Measurements from ENCODE around the gene AHCYL1. TPM values are rescaled to one million over a fixed set of nuclear protein-coding genes. Genes with fewer than 3 reads are reported as not detected.

Gene AHCYL1
- total RNA-seq, 1 experiment from 2014 or later: 92.0 TPM

- peaks cover 83% of the 10 kb centered on the region for H3K79me2 ChIP-seq (ENCODE audit: insufficient read depth, low read length)
- ChIA-PET RAD21 (ENCODE audit: low non-redundant PET in 1 of 2, low total read pairs in 2 of 2, uncharacterized antibody in 2 of 2, unreplicated experiment in 2 of 2) (no interaction called here), CTCF (interaction anchor here (5.2 kb wide), 1 partner anchor 12 kb away, joined by 28 read pairs; the partner anchor contains the start of gene AHCYL1), POLR2A (no interaction called here)
- H3K4me2 ChIP-seq (ENCODE audit: low read length): no peak overlapping the region
- H3K4me3 ChIP-seq (replicated peaks in 1 of 2; ENCODE audit: low read depth in 1 of 2, low read length in 2 of 2): no peak overlapping the region
- TF ChIP-seq, protein P1, sequence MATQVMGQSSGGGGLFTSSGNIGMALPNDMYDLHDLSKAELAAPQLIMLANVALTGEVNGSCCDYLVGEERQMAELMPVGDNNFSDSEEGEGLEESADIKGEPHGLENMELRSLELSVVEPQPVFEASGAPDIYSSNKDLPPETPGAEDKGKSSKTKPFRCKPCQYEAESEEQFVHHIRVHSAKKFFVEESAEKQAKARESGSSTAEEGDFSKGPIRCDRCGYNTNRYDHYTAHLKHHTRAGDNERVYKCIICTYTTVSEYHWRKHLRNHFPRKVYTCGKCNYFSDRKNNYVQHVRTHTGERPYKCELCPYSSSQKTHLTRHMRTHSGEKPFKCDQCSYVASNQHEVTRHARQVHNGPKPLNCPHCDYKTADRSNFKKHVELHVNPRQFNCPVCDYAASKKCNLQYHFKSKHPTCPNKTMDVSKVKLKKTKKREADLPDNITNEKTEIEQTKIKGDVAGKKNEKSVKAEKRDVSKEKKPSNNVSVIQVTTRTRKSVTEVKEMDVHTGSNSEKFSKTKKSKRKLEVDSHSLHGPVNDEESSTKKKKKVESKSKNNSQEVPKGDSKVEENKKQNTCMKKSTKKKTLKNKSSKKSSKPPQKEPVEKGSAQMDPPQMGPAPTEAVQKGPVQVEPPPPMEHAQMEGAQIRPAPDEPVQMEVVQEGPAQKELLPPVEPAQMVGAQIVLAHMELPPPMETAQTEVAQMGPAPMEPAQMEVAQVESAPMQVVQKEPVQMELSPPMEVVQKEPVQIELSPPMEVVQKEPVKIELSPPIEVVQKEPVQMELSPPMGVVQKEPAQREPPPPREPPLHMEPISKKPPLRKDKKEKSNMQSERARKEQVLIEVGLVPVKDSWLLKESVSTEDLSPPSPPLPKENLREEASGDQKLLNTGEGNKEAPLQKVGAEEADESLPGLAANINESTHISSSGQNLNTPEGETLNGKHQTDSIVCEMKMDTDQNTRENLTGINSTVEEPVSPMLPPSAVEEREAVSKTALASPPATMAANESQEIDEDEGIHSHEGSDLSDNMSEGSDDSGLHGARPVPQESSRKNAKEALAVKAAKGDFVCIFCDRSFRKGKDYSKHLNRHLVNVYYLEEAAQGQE (IDR thresholded peaks at IDR 0.05; ENCODE audit: low read depth): no peak
- TF ChIP-seq EZH2phosphoT487 (IDR thresholded peaks at IDR 0.05; ENCODE audit: borderline replicate concordance): no peak
- H3K9me3 ChIP-seq (ENCODE audit: control insufficient read depth in 1 of 2, insufficient read depth in 1 of 2, low read depth in 1 of 2, low read length in 2 of 2): no peaks in the 10 kb centered on the region
- intact Hi-C loops (cut with micrococcal nuclease): no loop called here
- no peak overlapping the region for H3K9ac ChIP-seq (ENCODE audit: low read length)
- H3K27me3 ChIP-seq (ENCODE audit: insufficient read depth, low read length): no peaks in the 10 kb centered on the region
- no peaks in the 10 kb centered on the region; a peak in 1 of 4 replicates for H3K4me1 ChIP-seq (ENCODE audit: control insufficient read depth in 1 of 2, insufficient read depth in 2 of 2, low read length in 2 of 2)
- BruUV-seq (replicated peaks): no TSS peak
- H3K36me3 ChIP-seq (ENCODE audit: control insufficient read depth in 1 of 2, insufficient read depth in 2 of 2, low read length in 2 of 2): peaks cover 0 to 3% of the 10 kb centered on the region in 2 experiments; a peak in 1 of 4 replicates
- peaks cover 3% of the 10 kb centered on the region; the same call in 1 of the 2 replicates for H4K20me1 ChIP-seq (ENCODE audit: insufficient read depth)
- no peak overlapping the region for H3K27ac ChIP-seq (ENCODE audit: low read depth, low read length)
- ATAC-seq (no peak), DNase-seq (ENCODE audit: low read depth, low spot score) (no peak)
- H3K9me2 ChIP-seq (ENCODE audit: insufficient read depth): no peaks in the 10 kb centered on the region
- no peak overlapping the region for H2AFZ ChIP-seq (ENCODE audit: low read depth, low read length, poor library complexity, severe bottlenecking)
Measured at GRCh38 chr1:109996476-109996875, 11.9 kb downstream of the AHCYL1 start.

DNA sequence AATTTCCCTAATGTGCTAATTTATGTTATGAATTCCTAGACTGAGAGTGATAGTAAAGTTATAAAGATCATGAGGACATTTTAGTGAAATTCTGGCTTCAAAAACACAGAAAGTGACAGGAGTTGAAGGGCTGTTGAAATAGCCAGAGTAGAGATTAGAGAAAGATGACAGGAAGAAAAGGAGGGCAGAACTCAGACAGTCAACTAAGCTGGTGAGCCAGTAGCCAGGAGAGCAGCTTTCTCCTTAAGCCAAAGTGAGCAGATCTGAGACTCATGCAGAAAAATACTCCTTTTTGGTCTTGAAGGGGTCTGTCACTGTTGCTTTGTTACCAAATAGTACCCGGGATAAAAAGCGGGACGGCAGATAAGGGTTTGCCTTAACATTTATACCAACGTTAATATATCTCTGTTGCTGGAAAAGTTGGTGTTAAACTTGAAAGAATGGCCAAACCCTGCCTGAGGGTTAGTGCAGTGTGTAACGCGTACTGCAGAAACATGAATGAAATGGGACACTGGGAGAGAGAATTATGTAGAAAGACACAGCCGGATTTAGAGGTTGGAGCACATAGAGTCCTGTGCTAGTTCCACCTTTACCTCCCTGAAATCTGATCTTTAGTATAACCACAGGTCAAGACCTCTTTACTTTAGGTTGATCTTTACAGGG is 12.8 kb downstream of the AHCYL1 start:
- RAD21 ChIA-PET (ENCODE audit: low non-redundant PET in 1 of 2, low total read pairs in 2 of 2, uncharacterized antibody in 2 of 2, unreplicated experiment in 2 of 2): no interaction called here
- peaks cover under 1 to 5% of the 10 kb centered on the region in 2 experiments for H3K4me1 ChIP-seq (ENCODE audit: control insufficient read depth in 1 of 2, insufficient read depth in 2 of 2, low read length in 2 of 2)
- intact Hi-C loops (cut with micrococcal nuclease): no loop called here
- H4K20me1 ChIP-seq (ENCODE audit: insufficient read depth): no peaks in the 10 kb centered on the region
- H3K4me3 ChIP-seq (replicated peaks in 1 of 2; ENCODE audit: low read depth in 1 of 2, low read length in 2 of 2): no peak overlapping the region
- H3K9me2 ChIP-seq (ENCODE audit: insufficient read depth): no peaks in the 10 kb centered on the region
- H2AFZ ChIP-seq (ENCODE audit: low read depth, low read length, poor library complexity, severe bottlenecking): no peak overlapping the region
- H3K36me3 ChIP-seq (ENCODE audit: control insufficient read depth in 1 of 2, insufficient read depth in 2 of 2, low read length in 2 of 2): peaks cover 0 to 3% of the 10 kb centered on the region in 2 experiments; a peak in 1 of 4 replicates
- no peak for ATAC-seq
- POLR2A ChIA-PET: interaction anchor here (1.6 kb wide), 1 partner anchor 13 kb away, joined by 4 read pairs; the partner anchor contains the start of gene AHCYL1
- H3K9me3 ChIP-seq (ENCODE audit: control insufficient read depth in 1 of 2, insufficient read depth in 1 of 2, low read depth in 1 of 2, low read length in 2 of 2): no peaks in the 10 kb centered on the region
- no peak for DNase-seq (ENCODE audit: low read depth, low spot score)
- H3K9ac ChIP-seq (ENCODE audit: low read length): no peak overlapping the region
- no peak overlapping the region for H3K27ac ChIP-seq (ENCODE audit: low read depth, low read length)
- no peaks in the 10 kb centered on the region for H3K27me3 ChIP-seq (ENCODE audit: insufficient read depth, low read length)
- no TSS peak for BruUV-seq (replicated peaks)
- CTCF ChIA-PET: interaction anchor here (5.2 kb wide), 1 partner anchor 13 kb away, joined by 28 read pairs; the partner anchor contains the start of gene AHCYL1
- no peak overlapping the region for H3K4me2 ChIP-seq (ENCODE audit: low read length)
- peaks cover 86% of the 10 kb centered on the region for H3K79me2 ChIP-seq (ENCODE audit: insufficient read depth, low read length)
- TF ChIP-seq, protein P2, sequence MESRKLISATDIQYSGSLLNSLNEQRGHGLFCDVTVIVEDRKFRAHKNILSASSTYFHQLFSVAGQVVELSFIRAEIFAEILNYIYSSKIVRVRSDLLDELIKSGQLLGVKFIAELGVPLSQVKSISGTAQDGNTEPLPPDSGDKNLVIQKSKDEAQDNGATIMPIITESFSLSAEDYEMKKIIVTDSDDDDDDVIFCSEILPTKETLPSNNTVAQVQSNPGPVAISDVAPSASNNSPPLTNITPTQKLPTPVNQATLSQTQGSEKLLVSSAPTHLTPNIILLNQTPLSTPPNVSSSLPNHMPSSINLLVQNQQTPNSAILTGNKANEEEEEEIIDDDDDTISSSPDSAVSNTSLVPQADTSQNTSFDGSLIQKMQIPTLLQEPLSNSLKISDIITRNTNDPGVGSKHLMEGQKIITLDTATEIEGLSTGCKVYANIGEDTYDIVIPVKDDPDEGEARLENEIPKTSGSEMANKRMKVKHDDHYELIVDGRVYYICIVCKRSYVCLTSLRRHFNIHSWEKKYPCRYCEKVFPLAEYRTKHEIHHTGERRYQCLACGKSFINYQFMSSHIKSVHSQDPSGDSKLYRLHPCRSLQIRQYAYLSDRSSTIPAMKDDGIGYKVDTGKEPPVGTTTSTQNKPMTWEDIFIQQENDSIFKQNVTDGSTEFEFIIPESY (IDR thresholded peaks at IDR 0.05; ENCODE audit: extremely low read depth, insufficient replicate concordance, low read length): no peak
- TF ChIP-seq, protein P1 (IDR thresholded peaks at IDR 0.05; ENCODE audit: low read depth): no peak
- TF ChIP-seq, protein P3, sequence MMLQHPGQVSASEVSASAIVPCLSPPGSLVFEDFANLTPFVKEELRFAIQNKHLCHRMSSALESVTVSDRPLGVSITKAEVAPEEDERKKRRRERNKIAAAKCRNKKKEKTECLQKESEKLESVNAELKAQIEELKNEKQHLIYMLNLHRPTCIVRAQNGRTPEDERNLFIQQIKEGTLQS (IDR thresholded peaks at IDR 0.05): no peak
- TF ChIP-seq ZNF274 (IDR thresholded peaks at IDR 0.05; ENCODE audit: low read depth, low read length) (no peak), SRF (IDR thresholded peaks at IDR 0.05; ENCODE audit: low read depth) (no peak), EZH2 (IDR thresholded peaks at IDR 0.05) (no peak)
